Retinal pigment epithelial cell (primary cell): Measurements from ENCODE around the gene ROGDI.

Experiments
- DNase-seq: peaks from one replicate; pipeline ENCODE4 v3.0.0-alpha.2; 2010; ENCODE audit warnings: low read depth
- H3K4me3 ChIP-seq: 2 replicates; pipeline ENCODE4 v1.5.1; 2011; ENCODE audit warnings: mild to moderate bottlenecking, low read length, control low read depth, moderate library complexity
- TF ChIP-seq, protein P1 (sequence below): conservative IDR thresholded peaks from 2 replicates; pipeline ENCODE4 v1.5.1; 2011; ENCODE audit warnings: low read depth, low read length, control low read depth, inconsistent platforms

Gene ROGDI

DNA sequence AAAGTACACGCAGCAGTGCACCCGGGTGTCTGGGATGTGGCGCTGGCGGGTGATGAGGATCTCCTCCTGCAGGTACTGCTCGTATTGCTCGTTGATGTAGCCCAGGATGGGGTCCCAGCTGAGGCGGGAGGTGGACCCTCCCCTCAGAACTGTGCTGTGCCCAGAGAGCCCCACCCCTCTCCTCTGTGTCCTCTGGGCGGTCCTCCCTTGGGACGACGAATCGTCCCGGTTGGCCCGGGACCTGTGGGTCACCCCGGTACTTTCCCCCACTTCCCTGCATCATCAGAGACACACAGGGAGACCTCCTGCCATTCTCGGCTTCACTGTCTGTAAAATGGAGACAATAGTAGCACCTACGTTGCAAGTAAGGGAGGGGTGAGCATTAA, 18.5 kb downstream of the ROGDI start:
- TF ChIP-seq, protein P1, sequence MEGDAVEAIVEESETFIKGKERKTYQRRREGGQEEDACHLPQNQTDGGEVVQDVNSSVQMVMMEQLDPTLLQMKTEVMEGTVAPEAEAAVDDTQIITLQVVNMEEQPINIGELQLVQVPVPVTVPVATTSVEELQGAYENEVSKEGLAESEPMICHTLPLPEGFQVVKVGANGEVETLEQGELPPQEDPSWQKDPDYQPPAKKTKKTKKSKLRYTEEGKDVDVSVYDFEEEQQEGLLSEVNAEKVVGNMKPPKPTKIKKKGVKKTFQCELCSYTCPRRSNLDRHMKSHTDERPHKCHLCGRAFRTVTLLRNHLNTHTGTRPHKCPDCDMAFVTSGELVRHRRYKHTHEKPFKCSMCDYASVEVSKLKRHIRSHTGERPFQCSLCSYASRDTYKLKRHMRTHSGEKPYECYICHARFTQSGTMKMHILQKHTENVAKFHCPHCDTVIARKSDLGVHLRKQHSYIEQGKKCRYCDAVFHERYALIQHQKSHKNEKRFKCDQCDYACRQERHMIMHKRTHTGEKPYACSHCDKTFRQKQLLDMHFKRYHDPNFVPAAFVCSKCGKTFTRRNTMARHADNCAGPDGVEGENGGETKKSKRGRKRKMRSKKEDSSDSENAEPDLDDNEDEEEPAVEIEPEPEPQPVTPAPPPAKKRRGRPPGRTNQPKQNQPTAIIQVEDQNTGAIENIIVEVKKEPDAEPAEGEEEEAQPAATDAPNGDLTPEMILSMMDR = no peak
- no peak overlapping the region for H3K4me3 ChIP-seq
- DNase-seq = no peak

DNA sequence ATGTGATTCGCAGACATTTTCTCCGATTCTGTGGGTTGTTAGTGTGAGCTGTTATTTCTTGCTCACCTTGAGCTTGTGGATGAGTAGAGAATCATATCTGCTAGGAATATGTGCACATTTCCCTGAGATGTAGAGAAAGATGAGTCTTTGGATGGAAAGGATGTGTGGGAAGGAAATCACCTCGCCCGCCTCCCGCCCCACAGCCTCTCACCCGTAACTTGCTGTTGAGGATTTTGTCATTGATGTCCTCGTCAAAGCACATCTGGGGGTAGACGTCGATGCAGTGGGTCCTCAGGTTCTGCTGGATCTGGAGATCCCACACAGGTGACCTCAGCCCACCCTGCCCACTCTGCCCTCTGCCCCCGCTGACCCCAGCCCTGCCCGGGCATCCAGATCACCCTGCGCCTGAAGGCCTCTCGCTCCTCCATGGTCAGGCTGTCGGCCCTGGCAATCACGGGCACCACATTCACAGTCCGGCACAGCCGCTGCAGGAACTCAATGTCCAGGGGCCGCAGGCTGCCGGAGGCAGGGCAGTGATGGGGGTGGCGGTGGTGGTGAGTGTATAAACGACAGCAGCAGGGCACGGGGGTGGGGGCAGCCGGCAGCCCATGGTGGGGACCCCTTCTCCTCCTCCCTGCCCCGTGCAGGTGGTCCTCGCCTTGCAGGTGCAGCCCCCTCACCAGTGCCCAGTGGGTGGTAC, 19.0 kb downstream of the ROGDI start:
- TF ChIP-seq, protein P1 = no peak
- no peak for DNase-seq
- no peak overlapping the region for H3K4me3 ChIP-seq

DNA sequence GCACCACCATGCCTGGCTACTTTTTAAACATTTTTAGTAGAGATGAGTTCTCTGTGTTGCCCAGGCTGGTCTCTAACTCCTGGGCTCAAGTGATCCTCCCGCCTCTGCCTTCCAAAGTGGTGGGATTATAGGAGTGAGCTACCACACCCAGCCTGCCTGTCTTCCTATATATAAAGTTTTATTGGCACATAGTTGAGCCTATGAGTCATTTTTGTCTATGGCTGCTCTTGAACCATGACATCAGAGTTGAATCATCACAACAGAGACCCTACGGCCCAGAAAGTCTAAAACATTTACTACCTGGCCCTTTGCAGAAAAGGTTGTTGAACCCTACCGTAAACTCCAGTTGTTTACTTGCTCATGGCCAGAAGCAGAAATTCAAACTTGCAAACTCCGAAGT, 22.2 kb downstream of the ROGDI start:
- H3K4me3 ChIP-seq = no peak overlapping the region
- TF ChIP-seq, protein P1 = no peak
- no peak for DNase-seq

DNA sequence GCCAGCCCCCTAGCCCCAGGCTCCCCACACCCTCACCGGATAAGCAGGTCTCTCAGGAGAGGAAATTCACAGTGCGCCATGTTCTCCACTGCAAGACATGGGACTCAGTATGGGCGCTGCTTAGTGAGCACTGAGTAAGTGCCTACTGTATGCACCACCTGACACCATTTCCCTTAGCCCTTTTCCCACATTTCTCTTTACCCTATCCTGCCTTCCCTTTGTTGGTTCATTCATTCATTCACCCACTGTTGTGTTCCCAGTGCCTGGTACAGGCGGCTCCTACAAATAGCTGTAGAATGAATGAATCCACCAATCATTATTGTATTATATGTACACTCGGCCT, 24.4 kb downstream of the ROGDI start:
- no peak for DNase-seq
- no peak overlapping the region for H3K4me3 ChIP-seq
- TF ChIP-seq, protein P1 = no peak

DNA sequence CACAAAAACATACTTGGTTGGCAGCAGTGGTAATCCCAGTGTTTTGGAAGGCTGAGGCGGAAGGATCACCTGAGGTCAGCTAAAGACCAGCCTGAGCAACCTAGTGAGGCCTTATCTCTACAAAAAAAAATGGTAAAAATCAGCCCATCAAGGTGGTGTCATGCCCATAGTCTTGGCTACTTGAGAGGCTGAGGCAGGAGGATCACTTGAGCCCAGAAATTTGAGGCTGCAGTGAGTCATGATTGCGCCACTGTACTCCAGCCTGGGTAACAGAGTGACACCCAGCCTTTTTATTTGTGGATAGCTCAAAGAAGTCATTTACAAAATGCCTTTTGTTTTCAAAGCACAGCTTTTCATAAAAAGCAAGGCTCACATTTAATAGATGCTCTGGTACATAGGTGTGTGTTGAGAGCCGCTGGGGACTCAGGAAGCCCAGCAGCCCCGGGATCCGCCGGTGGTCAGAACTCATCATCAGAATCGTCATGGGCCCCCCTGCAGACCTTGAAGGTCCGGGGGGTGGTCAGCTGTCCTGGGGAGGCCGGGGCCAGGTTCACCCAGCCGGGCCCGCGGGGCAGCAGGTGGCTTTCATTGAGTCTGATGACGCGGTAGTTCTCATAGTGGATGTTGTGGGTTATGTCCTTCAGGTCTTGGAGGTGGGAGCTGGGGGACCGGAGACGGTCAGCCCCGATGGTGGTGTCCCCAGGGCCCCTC, 24.9 kb downstream of the ROGDI start:
- TF ChIP-seq, protein P1 = no peak

DNA sequence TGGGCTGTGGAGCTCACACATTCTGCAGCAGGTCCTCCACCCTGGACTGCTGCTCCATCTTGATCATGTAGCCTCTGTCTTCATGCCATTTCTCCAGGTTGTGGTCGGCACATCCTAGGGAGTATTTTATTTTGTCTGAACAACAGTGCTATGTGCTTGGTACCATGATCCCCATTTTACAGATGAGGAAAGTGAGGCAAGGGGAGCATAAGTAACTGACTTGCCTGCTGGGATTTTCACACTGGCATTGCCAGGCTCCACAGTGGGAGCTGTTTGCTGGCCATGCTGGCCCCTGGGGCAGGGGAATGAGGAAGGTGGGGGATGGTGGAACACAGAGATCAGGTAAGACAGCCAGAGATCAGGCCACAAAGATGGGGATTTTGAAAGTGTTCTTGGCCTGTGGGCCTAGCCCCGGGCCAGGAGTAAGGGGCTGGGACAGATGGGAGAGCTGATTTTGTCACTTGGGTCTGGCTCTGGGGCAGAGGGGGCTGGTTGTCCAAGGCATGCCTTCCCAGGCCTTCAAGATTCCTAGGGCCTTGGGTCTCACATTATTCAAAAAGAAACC, 26.2 kb downstream of the ROGDI start:
- no peak overlapping the region for H3K4me3 ChIP-seq
- TF ChIP-seq, protein P1 = no peak
- DNase-seq = no peak

More for the DNA sequence above, 24.9 kb downstream of the ROGDI start:
- no peak overlapping the region for H3K4me3 ChIP-seq
- no peak for DNase-seq

DNA sequence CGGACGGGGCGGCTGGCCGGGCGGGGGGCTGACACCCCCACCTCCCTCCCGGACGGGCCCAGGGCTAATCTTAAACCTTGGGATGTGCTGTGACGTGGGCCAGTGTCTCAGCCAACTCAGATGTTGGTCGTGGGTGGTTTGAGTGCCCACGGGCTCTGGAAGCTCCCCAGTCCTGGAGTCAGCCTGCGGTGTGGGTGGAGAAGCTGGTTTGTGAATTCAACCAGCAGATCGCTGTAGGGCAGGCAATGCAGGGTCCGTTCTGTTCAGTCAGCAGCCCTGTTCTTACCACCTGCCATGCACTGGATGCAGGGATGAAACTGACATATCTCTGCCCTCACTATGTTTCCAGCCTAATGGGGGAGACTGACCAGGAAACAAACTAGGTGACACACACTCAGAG, 27.4 kb downstream of the ROGDI start:
- TF ChIP-seq, protein P1 = no peak
- no peak overlapping the region for H3K4me3 ChIP-seq
- no peak for DNase-seq
